HL-60 (cell line): ENCODE data around the gene OTX1.

Experiments used
- DNase-seq, 2 experiments: peaks; one replicate each; pipeline ENCODE4 v3.0.0-alpha.2; 2010 to 2020; ENCODE audit warnings: low read depth in 1 of 2, low spot score in 1 of 2
- H3K27ac ChIP-seq: fragments of 250-450 bp; sonication (Bioruptor Pico); replicated peaks from 2 replicates; pipeline ENCODE4 v1.5.1; 2020; ENCODE audit warnings: mild to moderate bottlenecking, moderate library complexity
- H3K27me3 ChIP-seq: fragments of 250-450 bp; sonication (Bioruptor Pico); 2 replicates; pipeline ENCODE4 v1.5.1; 2021; ENCODE audit warnings: mild to moderate bottlenecking, moderate library complexity; ENCODE audit not compliant: insufficient read depth, poor library complexity, severe bottlenecking
- H3K4me3 ChIP-seq: replicated peaks from 2 replicates; pipeline ENCODE4 v1.5.1; 2011; ENCODE audit warnings: mild to moderate bottlenecking, control low read depth, low read length; ENCODE audit not compliant: insufficient read depth
- CTCF ChIP-seq: IDR thresholded peaks from one replicate; pipeline ENCODE4 v1.5.1; 2011; ENCODE audit warnings: low read length, control low read depth, inconsistent platforms; ENCODE audit not compliant: insufficient read depth
- GABPA ChIP-seq: IDR thresholded peaks from 2 replicates; pipeline ENCODE4 v1.6.1; 2012; ENCODE audit warnings: low read depth
- POLR2AphosphoS5 ChIP-seq: IDR thresholded peaks from 2 replicates; pipeline ENCODE4 v1.6.1; 2012; ENCODE audit warnings: low read depth
- REST ChIP-seq: IDR thresholded peaks from 2 replicates; pipeline ENCODE4 v1.6.1; 2012; ENCODE audit warnings: low read depth; ENCODE audit not compliant: insufficient replicate concordance
- SPI1 ChIP-seq: IDR thresholded peaks from 2 replicates; pipeline ENCODE4 v1.6.1; 2012; ENCODE audit warnings: low read depth, mild to moderate bottlenecking, borderline replicate concordance

OTX1 gene

GRCh38 chr2:63060472-63060991 is 9.9 kb downstream of the OTX1 start:
- Histone ChIP-seq H3K27ac (peak overlapping the region; percentile 85), H3K4me3 (peak overlapping the region; percentile 31), H3K27me3 (no peaks in the 10 kb centered on the region)
- no peak for DNase-seq
- TF ChIP-seq CTCF, result no peak
- no peak for TF ChIP-seq POLR2AphosphoS5
- no peak for TF ChIP-seq GABPA
- no peak for TF ChIP-seq REST

- H3K27ac ChIP-seq, result no peak overlapping the region
- H3K27me3 ChIP-seq, result no peaks in the 10 kb centered on the region
- H3K4me3 ChIP-seq, result no peak overlapping the region
- TF ChIP-seq CTCF (no peak), POLR2AphosphoS5 (no peak), REST (no peak), GABPA (no peak), SPI1 (no peak)
- no peak for DNase-seq
Measured at GRCh38 chr2:63064197-63064596, 13.6 kb downstream of the OTX1 start.

- DNase-seq, result no peak
- Histone ChIP-seq H3K27ac (no peak overlapping the region), H3K27me3 (no peaks in the 10 kb centered on the region), H3K4me3 (no peak overlapping the region)
- TF ChIP-seq REST, result no peak
- no peak for TF ChIP-seq POLR2AphosphoS5
- TF ChIP-seq SPI1, result no peak
- no peak for TF ChIP-seq CTCF
- no peak for TF ChIP-seq GABPA
Measured at GRCh38 chr2:63064661-63065060, 14.0 kb downstream of the OTX1 start.
